NCI-H2171 (cell line): ENCODE measurements around the gene STT3B.
"Not testable (repeated sequence)": the region's sequence is repeated elsewhere in the genome, so short reads cannot be mapped to it uniquely, and the experiment has no call there.

Source experiments
- DNase-seq: peaks from one replicate; lab custom pipeline; 2025; lab: John Stamatoyannopoulos, UW

The STT3B gene

GRCh38 chr3:31532587-31533168 is at the start of gene STT3B:
Gene STT3B (plus strand): TSS chr3:31532925. CDS start chr3:31532999, 74 bp downstream.
- DNase-seq: peak; percentile 48

- DNase-seq: no peak
Measured at GRCh38 chr3:31483776-31484175, 48.9 kb upstream of the STT3B start.

DNA sequence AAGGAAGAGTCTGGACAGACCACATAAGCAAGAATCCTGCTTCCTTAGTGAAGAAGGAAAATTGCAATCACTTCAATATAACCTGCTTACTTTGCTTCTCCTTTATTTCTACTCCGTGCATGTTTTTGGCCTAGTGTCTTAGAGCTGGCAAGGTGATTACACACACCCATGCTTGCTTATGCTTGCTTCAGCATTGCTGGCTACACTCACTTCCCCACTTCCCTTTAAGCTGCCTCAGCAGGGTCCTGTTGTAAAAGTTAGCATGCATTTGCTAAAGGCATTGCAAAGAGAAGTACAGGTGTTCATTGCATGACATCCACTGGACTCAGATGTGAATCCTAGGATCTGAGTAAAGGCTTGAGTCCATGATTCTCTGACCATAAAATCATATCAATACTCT is 47.5 kb upstream of the STT3B start:
- DNase-seq: no peak

DNA sequence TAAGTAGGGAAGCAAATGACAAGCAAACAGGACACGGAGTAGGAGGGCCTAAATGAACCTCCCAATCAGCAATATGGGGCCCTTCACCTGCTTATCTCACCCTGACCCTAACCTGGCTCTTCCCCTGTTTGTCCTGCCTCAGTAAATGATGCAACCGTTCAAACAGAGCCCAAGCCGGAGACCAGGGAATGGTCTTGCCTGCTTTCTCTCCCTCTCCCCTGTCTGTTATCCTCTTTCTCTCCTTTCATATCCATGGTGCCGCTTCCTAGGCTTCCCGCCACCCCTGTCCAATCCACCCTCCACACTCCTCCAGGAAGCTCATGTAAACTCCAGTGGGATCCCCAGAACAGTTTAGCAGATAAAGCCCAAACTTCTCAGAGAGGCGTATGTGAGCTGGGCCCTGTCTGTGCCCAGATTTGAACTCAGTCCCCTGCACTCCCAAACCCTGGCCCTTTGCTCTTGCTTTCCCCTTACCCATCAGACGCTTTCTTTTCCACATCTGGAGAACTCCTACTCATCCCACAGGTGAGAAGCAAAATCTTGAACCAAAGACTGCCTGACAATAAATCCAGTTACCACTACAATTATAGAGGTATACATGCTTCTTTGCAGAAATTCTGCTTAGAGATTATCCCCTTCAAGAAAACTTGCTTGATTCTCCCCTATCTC is 45.7 kb upstream of the STT3B start:
- no peak for DNase-seq

DNA sequence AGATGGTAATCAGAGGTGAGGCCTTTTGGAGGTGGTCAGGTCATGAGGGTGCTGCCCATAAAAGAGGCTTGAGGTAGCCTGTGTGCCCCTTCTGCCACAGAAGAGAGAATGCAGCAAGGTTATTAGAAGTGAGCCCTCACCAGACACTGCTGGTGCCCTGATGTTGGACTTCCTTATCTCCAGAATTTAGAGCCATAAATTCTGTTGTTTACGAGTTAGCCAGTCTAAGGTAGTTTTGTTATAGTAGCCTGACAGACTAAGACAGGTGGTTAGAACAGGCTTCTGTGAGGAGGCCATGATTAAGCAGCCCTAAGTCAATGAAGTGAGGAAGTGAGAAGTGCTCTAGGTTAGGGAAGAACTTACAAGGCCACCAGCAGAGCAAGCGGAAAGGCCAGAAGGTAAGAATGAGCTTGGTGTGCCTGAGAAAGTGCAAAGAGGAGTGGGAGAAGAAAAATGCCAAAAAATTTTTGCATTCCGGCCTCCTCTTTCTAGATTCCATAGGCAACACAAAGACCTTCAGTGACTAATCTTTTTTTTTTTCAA is 44.2 kb upstream of the STT3B start:
- DNase-seq: no peak

GRCh38 chr3:31490502-31490901 is 42.2 kb upstream of the STT3B start:
- DNase-seq: no peak

- DNase-seq: no peak
Measured at GRCh38 chr3:31491660-31492059, 41.1 kb upstream of the STT3B start.

DNA sequence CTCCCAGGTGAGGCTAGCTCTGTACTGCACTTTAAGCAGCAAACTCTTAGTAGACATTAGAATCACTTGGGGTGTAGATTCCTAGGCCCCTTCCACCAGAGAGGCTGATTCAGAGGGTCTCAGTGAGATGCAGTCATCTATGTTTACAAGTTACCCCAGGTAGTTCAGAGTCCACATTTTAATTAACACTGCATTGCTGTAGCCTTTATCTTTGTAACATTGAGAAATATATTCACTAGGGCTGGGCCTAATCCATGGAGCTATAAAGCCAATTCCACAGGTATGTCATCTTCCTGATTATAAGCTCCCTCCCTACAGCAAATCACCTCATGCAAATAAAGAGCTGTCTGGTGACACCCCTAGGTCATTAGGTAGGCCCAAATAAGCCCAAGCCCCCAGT is 39.6 kb upstream of the STT3B start:
- no peak for DNase-seq

DNA sequence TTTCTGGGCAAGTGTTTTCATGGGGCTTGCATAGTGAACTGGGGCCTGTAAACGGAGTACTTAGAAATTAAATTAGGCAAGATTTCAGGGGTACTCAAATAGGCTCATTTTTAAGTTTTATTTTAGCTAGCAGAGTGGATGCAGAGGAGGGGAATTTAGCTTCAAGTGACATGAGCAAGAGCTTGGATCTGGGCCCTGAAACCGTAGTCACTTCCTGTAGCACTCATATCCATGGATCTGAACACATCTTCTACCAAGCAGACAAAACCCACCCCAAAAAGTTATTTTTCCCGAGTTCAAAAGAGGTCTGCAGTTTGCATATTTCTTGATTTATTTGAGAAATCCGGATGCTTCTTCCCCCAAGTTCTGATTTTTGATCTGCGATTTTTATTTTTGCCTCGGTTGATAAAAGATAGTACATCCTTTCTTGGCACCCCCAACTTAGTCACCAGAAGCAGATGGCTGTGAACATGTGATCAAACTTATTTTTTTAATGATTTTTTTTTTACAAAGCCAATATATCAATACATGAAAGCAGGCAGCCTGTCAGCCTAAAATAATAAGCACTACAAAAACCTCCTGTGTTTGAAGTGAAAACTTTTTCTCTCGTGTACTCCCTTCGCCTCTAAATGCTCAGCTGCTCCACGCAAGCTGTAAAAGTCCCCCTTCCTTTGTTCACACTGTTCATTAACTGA is 36.6 kb upstream of the STT3B start:
- no peak for DNase-seq

DNA sequence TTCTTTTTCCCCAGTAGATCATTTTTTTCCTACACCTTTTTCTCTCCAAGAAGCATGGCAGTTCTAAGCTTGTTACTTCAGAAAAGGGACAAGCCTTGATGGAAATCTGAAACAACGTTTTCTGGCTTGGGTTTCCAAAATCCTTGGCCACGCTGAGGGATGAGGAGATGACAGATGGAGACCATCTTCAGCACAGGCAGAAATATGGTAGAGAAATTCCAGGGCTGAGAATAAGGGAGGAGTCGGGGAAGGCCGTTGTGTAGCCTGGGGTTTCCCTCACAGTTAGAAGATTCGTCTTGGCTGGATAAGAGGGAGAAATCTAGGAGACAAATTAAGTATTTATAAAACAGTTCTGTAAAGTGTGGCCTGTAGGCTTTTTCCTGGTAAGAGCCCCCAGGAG is 33.9 kb upstream of the STT3B start:
- no peak for DNase-seq

- no peak for DNase-seq
Measured at GRCh38 chr3:31499281-31499680, 33.4 kb upstream of the STT3B start.

- DNase-seq: no peak
Measured at GRCh38 chr3:31502803-31503221, 29.9 kb upstream of the STT3B start.

- no peak for DNase-seq
Measured at GRCh38 chr3:31503456-31503855, 29.3 kb upstream of the STT3B start.

GRCh38 chr3:31504230-31504629 is 28.5 kb upstream of the STT3B start:
- DNase-seq: no peak

GRCh38 chr3:31505371-31506048 is 27.2 kb upstream of the STT3B start:
- DNase-seq: no peak

DNA sequence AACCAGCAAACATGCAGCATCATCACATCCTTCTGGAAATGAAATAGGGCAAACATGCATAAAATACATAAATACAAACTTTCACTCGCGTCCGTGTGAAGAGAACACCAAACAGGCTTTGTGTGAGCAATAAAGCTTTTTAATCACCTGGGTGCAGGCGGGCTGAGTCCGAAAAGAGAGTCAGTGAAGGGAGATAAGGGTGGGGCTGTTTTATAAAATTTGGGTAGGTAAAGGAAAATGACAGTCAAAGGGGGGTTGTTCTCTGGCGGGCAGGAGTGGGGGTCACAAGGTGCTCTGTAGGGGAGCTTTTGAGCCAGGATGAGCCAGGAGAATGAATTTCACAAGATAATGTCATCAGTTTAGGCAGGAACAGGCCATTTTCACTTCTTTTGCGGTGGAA is 26.2 kb upstream of the STT3B start:
- DNase-seq: not testable (repeated sequence)

GRCh38 chr3:31508452-31509146 is 24.1 kb upstream of the STT3B start:
- DNase-seq: no peak

- no peak for DNase-seq
Measured at GRCh38 chr3:31509147-31509728, 23.5 kb upstream of the STT3B start.

DNA sequence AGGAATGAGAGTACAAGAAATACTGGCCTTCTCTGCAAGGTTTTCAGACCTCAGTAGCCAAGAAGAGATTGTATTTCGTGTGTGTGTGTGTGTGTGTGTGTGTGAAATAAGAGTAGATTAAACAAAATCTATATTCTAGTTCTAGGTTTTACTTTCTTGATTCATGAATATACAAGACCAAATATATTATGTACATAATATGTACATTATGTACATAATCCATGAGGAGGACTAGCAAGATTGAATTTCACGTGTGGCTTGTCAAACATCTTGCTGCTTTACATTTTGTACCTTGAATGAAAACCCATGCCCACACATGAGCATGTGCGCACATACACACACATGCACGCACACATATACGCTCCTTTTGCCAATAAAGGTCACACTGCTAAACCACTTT is 18.2 kb upstream of the STT3B start:
- no peak for DNase-seq

- no peak for DNase-seq
Measured at GRCh38 chr3:31515486-31516284, 17.0 kb upstream of the STT3B start.

DNA sequence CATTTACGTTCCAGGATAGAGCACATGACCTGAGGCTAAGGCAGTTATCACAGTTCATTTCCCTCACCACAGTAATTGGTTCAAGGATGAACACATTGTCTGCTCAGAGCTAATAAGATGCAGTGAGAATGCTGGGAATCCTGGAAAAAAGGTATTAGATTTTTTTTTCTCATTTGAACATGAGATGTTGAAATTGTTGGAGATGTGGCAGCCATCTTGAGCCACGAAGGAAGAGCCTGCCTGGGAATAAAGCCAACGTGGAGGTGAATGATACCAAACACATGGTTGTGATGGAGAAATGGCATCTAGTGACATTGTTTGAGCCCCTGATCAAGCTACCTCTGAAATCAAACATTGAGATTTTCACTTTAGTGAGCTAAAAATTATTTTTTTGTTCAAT is 16.0 kb upstream of the STT3B start:
- no peak for DNase-seq
